GM12873 (cell line): ENCODE results near the gene COL23A1.

Experiments
- TF ChIP-seq, protein P1 (sequence below): IDR thresholded peaks from 2 replicates; pipeline ENCODE4 v1.5.1; 2012; ENCODE audit warnings: low read depth, mild to moderate bottlenecking, moderate library complexity, low read length, control low read depth; ENCODE audit not compliant: insufficient read depth; ENCODE audit errors: missing control alignments

COL23A1 gene

DNA sequence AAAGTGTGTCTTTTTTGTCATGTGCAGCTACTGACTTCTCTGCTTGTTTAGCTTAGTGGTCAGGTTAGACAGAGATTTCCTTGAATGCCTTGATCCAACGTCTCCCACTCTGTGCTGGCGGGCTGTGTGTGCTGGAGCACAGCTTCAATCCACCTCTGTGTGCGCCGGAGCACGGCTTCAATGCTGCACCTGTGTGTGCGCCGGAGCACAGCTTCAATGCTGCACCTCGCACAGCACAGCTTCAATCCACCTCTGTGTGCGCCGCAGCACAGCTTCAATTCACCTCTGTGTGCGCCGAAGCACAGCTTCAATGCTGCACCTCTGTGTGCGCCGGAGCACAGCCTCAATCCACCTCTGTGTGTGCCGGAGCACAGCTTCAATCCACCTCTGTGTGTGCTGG, 288.6 kb downstream of the COL23A1 start:
- TF ChIP-seq, protein P1, sequence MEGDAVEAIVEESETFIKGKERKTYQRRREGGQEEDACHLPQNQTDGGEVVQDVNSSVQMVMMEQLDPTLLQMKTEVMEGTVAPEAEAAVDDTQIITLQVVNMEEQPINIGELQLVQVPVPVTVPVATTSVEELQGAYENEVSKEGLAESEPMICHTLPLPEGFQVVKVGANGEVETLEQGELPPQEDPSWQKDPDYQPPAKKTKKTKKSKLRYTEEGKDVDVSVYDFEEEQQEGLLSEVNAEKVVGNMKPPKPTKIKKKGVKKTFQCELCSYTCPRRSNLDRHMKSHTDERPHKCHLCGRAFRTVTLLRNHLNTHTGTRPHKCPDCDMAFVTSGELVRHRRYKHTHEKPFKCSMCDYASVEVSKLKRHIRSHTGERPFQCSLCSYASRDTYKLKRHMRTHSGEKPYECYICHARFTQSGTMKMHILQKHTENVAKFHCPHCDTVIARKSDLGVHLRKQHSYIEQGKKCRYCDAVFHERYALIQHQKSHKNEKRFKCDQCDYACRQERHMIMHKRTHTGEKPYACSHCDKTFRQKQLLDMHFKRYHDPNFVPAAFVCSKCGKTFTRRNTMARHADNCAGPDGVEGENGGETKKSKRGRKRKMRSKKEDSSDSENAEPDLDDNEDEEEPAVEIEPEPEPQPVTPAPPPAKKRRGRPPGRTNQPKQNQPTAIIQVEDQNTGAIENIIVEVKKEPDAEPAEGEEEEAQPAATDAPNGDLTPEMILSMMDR: no peak

DNA sequence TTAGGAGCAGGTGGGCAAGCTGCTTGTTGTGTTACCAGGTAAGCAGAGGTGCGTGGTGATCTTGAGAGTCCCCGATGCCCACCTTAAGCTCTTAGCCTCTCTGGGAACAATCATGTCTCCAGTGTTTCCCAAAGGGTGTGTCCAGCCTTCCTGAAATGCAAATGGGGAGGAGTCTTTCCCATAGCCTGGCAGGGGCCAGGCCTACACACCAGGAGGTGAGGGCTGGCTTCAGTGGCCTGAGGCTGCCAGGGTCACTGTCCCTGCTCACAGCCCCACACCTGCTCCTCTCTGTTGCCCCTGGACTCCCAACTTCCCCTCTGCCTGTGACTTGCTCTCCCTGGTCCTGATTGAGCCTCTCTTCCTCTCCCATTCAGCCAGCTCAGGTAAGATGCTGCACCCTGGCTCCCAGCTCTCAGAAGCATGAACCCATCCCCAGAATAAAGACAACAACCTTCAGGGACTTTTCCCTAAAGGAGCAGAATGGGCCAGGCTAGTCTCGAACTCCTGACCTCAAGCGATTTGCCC, 291.8 kb downstream of the COL23A1 start:
- TF ChIP-seq, protein P1: no peak

DNA sequence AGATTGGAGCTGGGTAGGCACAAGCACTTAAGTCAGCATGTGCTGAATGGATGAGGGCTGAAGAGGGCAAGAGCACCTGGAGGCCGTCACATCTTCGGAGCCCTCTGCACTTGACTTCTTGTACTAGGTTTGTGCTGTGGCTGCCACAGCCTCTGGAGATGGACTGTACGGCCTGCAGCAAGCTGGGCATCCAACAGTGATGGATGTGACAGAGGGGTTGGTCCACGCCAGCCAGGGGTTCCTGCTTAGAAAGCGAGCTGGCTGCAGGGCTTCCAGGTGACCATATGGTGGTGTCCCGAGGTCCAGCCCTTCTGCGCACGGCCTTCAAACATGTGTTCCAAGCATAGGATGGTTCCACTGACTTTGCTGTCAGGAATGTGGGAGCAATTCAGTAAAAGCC, 292.4 kb downstream of the COL23A1 start:
- TF ChIP-seq, protein P1: no peak

DNA sequence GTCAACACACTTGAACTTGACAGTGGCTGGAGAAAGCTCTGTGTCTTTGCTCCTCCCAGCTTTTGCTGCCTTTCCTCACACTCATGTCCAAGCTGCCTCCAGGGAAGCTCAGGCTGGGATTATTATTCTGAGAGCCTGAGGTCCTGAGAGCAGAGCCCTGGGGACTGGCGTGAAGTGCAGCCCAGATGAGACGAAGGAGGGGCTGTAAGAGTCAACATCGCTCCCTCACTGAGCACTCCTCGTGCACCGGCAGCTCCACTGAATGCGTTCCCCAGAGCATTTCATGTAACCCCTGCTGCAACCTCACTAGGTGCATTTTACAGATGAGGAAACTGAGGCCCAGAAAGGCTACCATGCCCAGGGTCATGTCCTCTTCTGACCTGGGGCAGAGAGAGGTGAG, 294.1 kb downstream of the COL23A1 start:
- TF ChIP-seq, protein P1: no peak

DNA sequence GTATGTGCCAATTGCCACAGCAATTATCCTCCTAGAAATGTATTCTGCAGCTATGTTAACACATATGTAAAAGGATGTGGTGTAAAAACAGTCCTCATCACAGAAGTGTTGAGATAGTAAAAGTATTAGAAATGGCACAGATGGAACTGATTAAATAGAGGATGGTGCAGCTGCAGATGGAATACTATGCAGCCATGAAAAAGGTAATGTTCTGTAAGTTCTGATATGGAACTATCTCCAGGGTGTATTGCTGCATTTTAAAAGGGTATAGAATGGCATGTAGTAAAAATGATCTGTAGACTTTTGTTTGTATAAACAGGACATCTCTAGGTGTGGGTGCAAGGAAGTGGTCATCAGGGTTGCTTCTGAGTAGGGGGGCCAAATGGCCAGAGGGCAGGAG, 294.6 kb downstream of the COL23A1 start:
- TF ChIP-seq, protein P1: no peak

DNA sequence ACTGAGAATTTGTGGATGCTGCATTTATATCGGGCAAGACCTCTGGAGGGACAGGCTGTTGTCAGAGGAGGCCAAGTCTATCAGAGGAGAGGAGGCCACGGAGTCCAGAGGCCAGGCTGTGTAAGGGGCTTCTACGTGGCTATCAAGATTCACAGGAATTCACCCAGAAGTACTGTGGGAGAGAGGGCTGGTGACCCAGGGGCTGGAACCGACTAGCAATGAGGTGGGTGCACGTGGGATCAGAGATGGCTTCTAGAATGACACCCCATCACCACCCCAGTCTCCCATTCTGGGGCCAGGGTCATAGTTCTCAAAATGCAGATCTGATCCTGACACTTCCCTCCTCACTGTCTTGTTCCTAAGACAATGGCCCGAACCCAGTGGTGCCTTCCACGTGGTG, 296.4 kb downstream of the COL23A1 start:
- TF ChIP-seq, protein P1: no peak

DNA sequence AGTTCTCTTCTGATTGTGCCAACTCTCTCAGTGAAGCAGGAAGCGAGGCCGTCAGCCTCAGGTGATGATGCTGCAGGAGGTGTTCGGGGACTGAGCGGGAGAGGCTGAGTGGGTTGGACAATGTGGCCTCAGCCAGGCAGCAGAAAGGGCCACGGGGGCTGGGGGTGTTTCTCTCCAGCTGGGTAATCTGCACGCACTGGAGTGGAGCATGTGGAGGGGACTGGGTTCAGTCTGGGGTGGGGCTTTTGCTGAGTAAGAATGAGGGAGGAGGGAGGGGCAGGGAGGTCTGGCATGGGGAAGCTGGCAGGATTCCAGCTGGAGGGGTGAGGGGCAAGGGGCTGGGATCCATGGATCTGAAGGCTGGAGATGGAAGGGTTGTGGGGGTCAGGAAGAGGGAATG, 296.8 kb downstream of the COL23A1 start:
- TF ChIP-seq, protein P1: no peak
